ENCODE results near the gene TRIM31.

GRCh38 chr6:30055513-30055912 lies 57.4 kb downstream of the TRIM31 start:
- TF ChIP-seq CTCF (IDR thresholded peaks at IDR 0.05; ENCODE audit: low read depth, low read length, poor library complexity, severe bottlenecking) (no peak), EZH2phosphoT487 (IDR thresholded peaks at IDR 0.05; ENCODE audit: borderline replicate concordance, low read length) (no peak)

Measured in DOHH2 (cell line).